ENCODE data around the gene PLA2G4B.

The PLA2G4B gene

DNA sequence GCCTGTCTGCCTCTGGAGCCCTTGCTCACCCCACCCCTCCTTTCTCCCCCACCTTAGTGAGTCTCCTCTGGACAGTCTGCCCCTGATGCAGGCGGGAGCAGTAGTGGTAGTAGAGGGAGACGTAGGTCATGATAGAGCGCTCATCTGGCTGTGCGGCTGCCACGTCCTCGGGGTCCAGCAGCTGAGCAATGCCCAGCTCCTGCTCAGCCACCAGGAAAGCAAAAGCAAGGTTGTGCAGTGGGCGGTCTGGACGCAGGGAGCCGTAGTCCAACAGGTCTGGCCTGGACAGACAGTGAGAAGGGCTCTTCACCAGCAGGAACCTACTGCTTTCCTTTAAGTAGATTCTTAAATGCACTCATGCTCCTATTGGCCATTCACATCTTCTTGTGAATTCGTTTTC is 48.5 kb downstream of the PLA2G4B start:
- H4K20me1 ChIP-seq (ENCODE audit: insufficient read depth): no peaks in the 10 kb centered on the region
- peaks cover 3% of the 10 kb centered on the region for H3K4me1 ChIP-seq (ENCODE audit: low read depth, poor library complexity, severe bottlenecking)
- H2AFZ ChIP-seq (ENCODE audit: low read depth): no peak overlapping the region
- H3K27ac ChIP-seq: no peak overlapping the region
- TF ChIP-seq, protein P1, sequence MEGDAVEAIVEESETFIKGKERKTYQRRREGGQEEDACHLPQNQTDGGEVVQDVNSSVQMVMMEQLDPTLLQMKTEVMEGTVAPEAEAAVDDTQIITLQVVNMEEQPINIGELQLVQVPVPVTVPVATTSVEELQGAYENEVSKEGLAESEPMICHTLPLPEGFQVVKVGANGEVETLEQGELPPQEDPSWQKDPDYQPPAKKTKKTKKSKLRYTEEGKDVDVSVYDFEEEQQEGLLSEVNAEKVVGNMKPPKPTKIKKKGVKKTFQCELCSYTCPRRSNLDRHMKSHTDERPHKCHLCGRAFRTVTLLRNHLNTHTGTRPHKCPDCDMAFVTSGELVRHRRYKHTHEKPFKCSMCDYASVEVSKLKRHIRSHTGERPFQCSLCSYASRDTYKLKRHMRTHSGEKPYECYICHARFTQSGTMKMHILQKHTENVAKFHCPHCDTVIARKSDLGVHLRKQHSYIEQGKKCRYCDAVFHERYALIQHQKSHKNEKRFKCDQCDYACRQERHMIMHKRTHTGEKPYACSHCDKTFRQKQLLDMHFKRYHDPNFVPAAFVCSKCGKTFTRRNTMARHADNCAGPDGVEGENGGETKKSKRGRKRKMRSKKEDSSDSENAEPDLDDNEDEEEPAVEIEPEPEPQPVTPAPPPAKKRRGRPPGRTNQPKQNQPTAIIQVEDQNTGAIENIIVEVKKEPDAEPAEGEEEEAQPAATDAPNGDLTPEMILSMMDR (conservative IDR thresholded peaks at IDR 0.05; ENCODE audit: low read depth, low read length): no peak
- no peaks in the 10 kb centered on the region for H3K79me2 ChIP-seq (ENCODE audit: insufficient read depth, low read depth)
- H3K9ac ChIP-seq: no peak overlapping the region
- H3K4me2 ChIP-seq: no peak overlapping the region
- H3K4me3 ChIP-seq (IDR thresholded peaks at IDR 0.05; ENCODE audit: insufficient read depth, low read depth, low read length): no peak overlapping the region
- no peaks in the 10 kb centered on the region for H3K27me3 ChIP-seq (ENCODE audit: insufficient read depth, low read depth)
- H3K36me3 ChIP-seq (ENCODE audit: insufficient read depth): no peaks in the 10 kb centered on the region

DNA sequence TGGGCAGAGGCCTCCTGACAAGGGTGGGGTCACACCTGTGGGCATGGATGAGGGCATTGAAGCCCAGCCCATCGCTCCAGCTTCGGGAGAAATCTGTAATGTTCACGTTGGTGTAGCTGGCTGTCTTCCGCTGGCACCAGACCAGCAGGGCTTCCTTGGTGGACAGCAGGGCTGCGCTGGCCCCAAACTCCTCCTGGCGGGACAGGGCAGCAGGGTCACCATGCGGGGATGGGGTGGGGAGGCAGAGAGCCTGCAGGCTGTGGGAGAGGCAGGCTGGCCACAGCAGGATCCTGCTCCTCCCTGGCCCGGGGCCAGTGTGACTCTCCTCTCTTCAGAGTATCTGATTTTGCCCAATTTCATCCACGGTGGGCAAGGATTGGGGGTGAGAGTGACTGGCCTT is 49.2 kb downstream of the PLA2G4B start:
- H3K4me1 ChIP-seq (ENCODE audit: low read depth, poor library complexity, severe bottlenecking): peaks cover 3% of the 10 kb centered on the region
- H3K79me2 ChIP-seq (ENCODE audit: insufficient read depth, low read depth): no peaks in the 10 kb centered on the region
- TF ChIP-seq, protein P1 (conservative IDR thresholded peaks at IDR 0.05; ENCODE audit: low read depth, low read length): no peak
- H3K4me3 ChIP-seq (IDR thresholded peaks at IDR 0.05; ENCODE audit: insufficient read depth, low read depth, low read length): no peak overlapping the region
- H3K27ac ChIP-seq: no peak overlapping the region
- H4K20me1 ChIP-seq (ENCODE audit: insufficient read depth): no peaks in the 10 kb centered on the region
- no peaks in the 10 kb centered on the region for H3K27me3 ChIP-seq (ENCODE audit: insufficient read depth, low read depth)
- no peak overlapping the region for H3K9ac ChIP-seq
- no peak overlapping the region for H3K4me2 ChIP-seq
- H3K36me3 ChIP-seq (ENCODE audit: insufficient read depth): no peaks in the 10 kb centered on the region
- H2AFZ ChIP-seq (ENCODE audit: low read depth): no peak overlapping the region

DNA sequence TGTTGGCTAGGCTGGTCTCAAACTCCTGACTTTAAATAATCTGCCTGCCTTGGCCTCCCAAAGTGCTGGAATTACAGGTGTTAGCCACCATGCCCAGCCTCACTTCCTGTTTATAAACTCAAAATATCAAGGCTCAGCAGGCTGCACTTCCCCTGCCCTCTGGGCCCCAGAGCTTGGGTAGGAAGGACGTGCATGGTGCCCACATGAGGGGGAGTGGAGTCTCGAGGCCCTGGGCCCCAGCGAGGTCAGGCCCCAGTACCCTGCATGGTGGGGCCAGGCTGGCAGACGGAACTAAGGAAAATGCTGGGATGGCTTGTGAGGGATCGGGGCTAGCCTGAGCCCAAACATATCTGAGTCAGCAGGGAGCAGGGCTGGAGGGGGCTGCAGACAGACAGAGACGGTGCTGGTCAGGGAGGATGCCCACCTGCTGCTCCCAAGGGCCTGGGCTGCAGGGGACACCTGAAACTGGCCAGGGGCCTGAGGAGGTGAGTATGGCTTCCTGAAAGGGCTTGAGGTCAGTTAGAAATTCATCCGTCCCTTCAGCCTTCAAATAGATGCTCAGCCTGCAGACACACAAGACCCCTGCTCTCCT is 50.1 kb downstream of the PLA2G4B start:
- TF ChIP-seq, protein P1 (conservative IDR thresholded peaks at IDR 0.05; ENCODE audit: low read depth, low read length): no peak
- Histone ChIP-seq H2AFZ (ENCODE audit: low read depth) (no peak overlapping the region), H3K36me3 (ENCODE audit: insufficient read depth) (no peaks in the 10 kb centered on the region), H3K27ac (no peak overlapping the region), H3K9ac (no peak overlapping the region), H3K27me3 (ENCODE audit: insufficient read depth, low read depth) (no peaks in the 10 kb centered on the region), H3K79me2 (ENCODE audit: insufficient read depth, low read depth) (no peaks in the 10 kb centered on the region), H3K4me3 (IDR thresholded peaks at IDR 0.05; ENCODE audit: insufficient read depth, low read depth, low read length) (no peak overlapping the region), H3K4me2 (no peak overlapping the region), H3K4me1 (ENCODE audit: low read depth, poor library complexity, severe bottlenecking) (peaks cover 3% of the 10 kb centered on the region), H4K20me1 (ENCODE audit: insufficient read depth) (no peaks in the 10 kb centered on the region)

DNA sequence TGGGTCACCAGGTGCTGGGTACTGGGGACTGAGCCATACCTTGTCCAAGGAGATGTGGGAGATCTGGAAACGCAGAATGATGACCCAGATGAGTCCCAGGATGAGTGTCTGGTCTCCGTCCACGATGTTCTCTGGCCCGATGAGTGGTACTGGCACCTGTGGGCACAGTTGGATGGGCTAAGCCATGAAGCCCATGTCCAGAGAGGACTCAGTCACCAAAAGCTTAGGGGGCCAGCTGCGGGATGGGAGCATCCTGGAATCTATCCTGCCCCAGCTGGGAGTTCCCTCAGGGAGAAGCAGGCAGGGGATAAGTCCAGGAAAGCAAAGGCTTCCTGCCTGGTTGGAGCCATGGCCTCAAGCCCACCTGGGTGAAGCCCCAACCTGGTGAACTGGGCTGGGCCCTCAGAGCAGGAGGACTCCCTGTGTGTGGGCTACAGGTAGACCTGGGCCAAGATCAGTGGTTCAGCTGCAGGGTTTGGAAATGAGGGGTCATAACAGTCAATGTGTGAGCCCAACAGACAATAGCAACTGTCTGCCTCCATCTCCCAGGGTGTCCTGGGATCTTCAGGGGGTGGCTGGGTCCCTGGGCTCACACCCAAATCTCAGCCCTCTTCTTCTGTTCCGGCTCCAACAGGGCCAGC is 51.5 kb downstream of the PLA2G4B start:
- H2AFZ ChIP-seq (ENCODE audit: low read depth): no peak overlapping the region
- TF ChIP-seq, protein P1 (conservative IDR thresholded peaks at IDR 0.05; ENCODE audit: low read depth, low read length): no peak
- no peaks in the 10 kb centered on the region for H3K79me2 ChIP-seq (ENCODE audit: insufficient read depth, low read depth)
- H3K27me3 ChIP-seq (ENCODE audit: insufficient read depth, low read depth): no peaks in the 10 kb centered on the region
- no peaks in the 10 kb centered on the region for H4K20me1 ChIP-seq (ENCODE audit: insufficient read depth)
- H3K4me3 ChIP-seq (IDR thresholded peaks at IDR 0.05; ENCODE audit: insufficient read depth, low read depth, low read length): no peak overlapping the region
- peaks cover 3% of the 10 kb centered on the region for H3K4me1 ChIP-seq (ENCODE audit: low read depth, poor library complexity, severe bottlenecking)
- H3K9ac ChIP-seq: no peak overlapping the region
- no peak overlapping the region for H3K27ac ChIP-seq
- no peak overlapping the region for H3K4me2 ChIP-seq
- H3K36me3 ChIP-seq (ENCODE audit: insufficient read depth): no peaks in the 10 kb centered on the region
